HL-60 (cell line): Measurements from ENCODE around the gene ANO1.

Experiments used
- DNase-seq, 2 experiments: peaks; one replicate each; pipeline ENCODE4 v3.0.0-alpha.2; 2010 to 2020; ENCODE audit warnings: low read depth in 1 of 2, low spot score in 1 of 2
- H3K27ac ChIP-seq: fragments of 250-450 bp; sonication (Bioruptor Pico); replicated peaks from 2 replicates; pipeline ENCODE4 v1.5.1; 2020; ENCODE audit warnings: mild to moderate bottlenecking, moderate library complexity
- H3K27me3 ChIP-seq: fragments of 250-450 bp; sonication (Bioruptor Pico); 2 replicates; pipeline ENCODE4 v1.5.1; 2021; ENCODE audit warnings: mild to moderate bottlenecking, moderate library complexity; ENCODE audit not compliant: insufficient read depth, poor library complexity, severe bottlenecking
- H3K4me3 ChIP-seq: replicated peaks from 2 replicates; pipeline ENCODE4 v1.5.1; 2011; ENCODE audit warnings: mild to moderate bottlenecking, control low read depth, low read length; ENCODE audit not compliant: insufficient read depth
- GABPA ChIP-seq: IDR thresholded peaks from 2 replicates; pipeline ENCODE4 v1.6.1; 2012; ENCODE audit warnings: low read depth
- POLR2AphosphoS5 ChIP-seq: IDR thresholded peaks from 2 replicates; pipeline ENCODE4 v1.6.1; 2012; ENCODE audit warnings: low read depth
- SPI1 ChIP-seq: IDR thresholded peaks from 2 replicates; pipeline ENCODE4 v1.6.1; 2012; ENCODE audit warnings: low read depth, mild to moderate bottlenecking, borderline replicate concordance
- TF ChIP-seq, protein P1 (sequence below): IDR thresholded peaks from one replicate; pipeline ENCODE4 v1.5.1; 2011; ENCODE audit warnings: low read length, control low read depth, inconsistent platforms; ENCODE audit not compliant: insufficient read depth
- TF ChIP-seq, protein P2 (sequence below): IDR thresholded peaks from 2 replicates; pipeline ENCODE4 v1.6.1; 2012; ENCODE audit warnings: low read depth; ENCODE audit not compliant: insufficient replicate concordance

The ANO1 gene

DNA sequence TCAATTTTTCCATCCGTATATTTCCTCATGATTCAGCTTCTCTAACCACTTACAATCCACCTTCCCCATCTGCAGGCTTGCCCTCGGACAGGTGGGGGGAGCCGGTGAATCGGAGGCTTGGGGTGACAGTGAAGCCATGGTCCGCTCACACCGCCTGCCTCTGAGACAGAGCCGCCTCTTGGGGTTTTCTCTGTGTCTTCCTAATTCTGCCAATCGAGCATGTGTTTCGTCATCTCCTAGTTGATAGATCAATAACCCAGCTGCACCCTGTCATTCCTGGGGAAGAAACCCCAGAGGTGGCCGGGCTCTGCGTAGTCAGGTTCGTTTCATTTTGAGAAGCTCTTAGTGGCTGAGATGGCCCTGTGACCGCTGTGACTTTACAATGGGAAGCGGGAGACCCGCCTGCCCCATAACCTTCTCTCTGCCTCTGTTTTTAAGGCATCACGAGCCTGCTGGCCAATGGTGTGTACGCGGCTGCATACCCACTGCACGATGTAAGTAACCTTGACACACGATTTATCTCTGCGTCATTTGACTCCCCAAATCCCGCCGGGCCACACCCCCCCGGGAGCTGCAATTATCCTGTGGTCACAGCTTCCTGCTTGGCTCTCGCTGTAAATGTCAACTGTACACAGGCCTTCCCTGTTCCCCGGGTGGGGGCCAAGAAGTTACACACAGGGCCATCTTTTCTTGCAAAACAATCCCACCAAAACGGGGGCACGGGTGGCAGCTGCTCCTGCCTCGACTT, 33.3 kb downstream of the ANO1 start:
- DNase-seq = peak in 1 of 2 experiments; percentile 22
- H3K4me3 ChIP-seq = no peak overlapping the region
- H3K27ac ChIP-seq = no peak overlapping the region
- no peak for TF ChIP-seq GABPA
- TF ChIP-seq, protein P1, sequence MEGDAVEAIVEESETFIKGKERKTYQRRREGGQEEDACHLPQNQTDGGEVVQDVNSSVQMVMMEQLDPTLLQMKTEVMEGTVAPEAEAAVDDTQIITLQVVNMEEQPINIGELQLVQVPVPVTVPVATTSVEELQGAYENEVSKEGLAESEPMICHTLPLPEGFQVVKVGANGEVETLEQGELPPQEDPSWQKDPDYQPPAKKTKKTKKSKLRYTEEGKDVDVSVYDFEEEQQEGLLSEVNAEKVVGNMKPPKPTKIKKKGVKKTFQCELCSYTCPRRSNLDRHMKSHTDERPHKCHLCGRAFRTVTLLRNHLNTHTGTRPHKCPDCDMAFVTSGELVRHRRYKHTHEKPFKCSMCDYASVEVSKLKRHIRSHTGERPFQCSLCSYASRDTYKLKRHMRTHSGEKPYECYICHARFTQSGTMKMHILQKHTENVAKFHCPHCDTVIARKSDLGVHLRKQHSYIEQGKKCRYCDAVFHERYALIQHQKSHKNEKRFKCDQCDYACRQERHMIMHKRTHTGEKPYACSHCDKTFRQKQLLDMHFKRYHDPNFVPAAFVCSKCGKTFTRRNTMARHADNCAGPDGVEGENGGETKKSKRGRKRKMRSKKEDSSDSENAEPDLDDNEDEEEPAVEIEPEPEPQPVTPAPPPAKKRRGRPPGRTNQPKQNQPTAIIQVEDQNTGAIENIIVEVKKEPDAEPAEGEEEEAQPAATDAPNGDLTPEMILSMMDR = no peak
- H3K27me3 ChIP-seq = peaks cover 4% of the 10 kb centered on the region

DNA sequence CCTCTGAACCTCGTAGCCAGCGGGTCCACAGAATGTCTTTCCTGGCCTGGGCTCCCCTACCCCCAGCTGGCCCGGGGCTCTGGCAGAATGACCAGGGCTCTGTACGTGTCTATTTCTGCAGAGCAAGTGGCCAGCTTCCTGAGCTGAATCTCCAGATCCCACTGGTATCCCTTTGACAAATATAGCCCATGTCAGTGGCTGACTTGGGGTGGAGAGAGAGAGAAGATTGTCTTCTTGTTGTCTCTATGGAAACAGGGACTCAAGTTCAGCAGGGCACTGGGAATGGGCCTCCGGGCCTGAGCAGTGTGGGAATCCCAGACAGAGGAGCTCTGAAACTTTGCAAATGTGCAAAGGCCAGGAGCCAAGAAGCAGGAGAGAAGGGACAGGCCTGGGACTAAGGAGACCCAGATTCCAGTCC, 33.9 kb downstream of the ANO1 start:
- no peak overlapping the region for H3K4me3 ChIP-seq
- H3K27me3 ChIP-seq = peaks cover 4% of the 10 kb centered on the region
- H3K27ac ChIP-seq = no peak overlapping the region
- DNase-seq = no peak
- TF ChIP-seq GABPA = no peak
- TF ChIP-seq, protein P2, sequence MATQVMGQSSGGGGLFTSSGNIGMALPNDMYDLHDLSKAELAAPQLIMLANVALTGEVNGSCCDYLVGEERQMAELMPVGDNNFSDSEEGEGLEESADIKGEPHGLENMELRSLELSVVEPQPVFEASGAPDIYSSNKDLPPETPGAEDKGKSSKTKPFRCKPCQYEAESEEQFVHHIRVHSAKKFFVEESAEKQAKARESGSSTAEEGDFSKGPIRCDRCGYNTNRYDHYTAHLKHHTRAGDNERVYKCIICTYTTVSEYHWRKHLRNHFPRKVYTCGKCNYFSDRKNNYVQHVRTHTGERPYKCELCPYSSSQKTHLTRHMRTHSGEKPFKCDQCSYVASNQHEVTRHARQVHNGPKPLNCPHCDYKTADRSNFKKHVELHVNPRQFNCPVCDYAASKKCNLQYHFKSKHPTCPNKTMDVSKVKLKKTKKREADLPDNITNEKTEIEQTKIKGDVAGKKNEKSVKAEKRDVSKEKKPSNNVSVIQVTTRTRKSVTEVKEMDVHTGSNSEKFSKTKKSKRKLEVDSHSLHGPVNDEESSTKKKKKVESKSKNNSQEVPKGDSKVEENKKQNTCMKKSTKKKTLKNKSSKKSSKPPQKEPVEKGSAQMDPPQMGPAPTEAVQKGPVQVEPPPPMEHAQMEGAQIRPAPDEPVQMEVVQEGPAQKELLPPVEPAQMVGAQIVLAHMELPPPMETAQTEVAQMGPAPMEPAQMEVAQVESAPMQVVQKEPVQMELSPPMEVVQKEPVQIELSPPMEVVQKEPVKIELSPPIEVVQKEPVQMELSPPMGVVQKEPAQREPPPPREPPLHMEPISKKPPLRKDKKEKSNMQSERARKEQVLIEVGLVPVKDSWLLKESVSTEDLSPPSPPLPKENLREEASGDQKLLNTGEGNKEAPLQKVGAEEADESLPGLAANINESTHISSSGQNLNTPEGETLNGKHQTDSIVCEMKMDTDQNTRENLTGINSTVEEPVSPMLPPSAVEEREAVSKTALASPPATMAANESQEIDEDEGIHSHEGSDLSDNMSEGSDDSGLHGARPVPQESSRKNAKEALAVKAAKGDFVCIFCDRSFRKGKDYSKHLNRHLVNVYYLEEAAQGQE = no peak
- TF ChIP-seq, protein P1 = no peak
- TF ChIP-seq SPI1 = no peak
- TF ChIP-seq POLR2AphosphoS5 = no peak

DNA sequence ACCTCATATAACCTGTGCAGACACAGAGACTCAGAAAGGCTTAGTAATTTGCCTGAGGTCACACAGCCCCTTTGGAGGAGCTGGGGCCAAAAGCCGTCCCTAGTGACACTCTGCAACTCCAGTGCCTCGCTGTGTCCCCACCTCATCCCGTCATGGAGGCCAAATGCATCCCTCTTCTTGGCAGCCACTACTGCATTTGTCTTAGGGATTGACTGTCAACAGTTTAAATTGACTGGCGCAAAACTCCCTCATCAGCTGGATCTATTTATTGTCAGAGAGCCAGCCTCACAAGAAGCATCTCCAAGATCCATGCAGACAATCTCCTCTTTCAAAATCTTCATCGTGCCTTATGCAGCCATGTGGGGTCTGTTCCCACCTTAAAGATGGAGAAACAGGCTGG, 35.7 kb downstream of the ANO1 start:
- no peak overlapping the region for H3K4me3 ChIP-seq
- no peak overlapping the region for H3K27ac ChIP-seq
- no peak for DNase-seq
- TF ChIP-seq POLR2AphosphoS5 = no peak
- TF ChIP-seq, protein P2 = no peak
- TF ChIP-seq GABPA = no peak
- no peak for TF ChIP-seq SPI1
- TF ChIP-seq, protein P1 = no peak
- H3K27me3 ChIP-seq = peaks cover 4% of the 10 kb centered on the region

DNA sequence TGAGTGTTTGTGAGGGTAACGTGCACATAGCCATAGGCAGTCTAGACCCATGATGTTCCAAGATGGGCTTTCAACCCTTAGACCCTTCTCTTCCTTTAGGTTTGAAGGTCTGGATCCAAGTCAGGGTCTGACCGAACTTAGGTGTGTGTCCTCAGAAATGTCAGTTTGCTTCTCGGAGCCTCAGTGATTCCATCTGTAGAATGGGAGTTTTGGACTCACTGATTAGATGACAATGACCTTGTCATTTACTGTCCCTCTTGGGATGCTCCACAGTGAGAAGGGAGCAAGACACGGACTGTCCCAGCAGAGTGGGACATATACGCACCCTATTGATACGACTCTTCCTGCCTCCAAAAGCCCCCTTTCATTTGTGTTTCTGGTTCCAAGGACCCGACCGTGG, 37.7 kb downstream of the ANO1 start:
- no peak for DNase-seq
- Histone ChIP-seq H3K4me3 (no peak overlapping the region), H3K27me3 (peaks cover 4% of the 10 kb centered on the region), H3K27ac (no peak overlapping the region)
- TF ChIP-seq, protein P1 = no peak
- TF ChIP-seq SPI1 (no peak), POLR2AphosphoS5 (no peak), GABPA (no peak)
- TF ChIP-seq, protein P2 = no peak
